Measurements from ENCODE around the gene PLD4. TPM values are rescaled to one million over a fixed set of nuclear protein-coding genes. Genes with fewer than 3 reads are reported as not detected.

PLD4 gene
- total and polyA plus RNA-seq, 9 of the 15 experiments (the other 6 are each of a cell fraction or from before 2014, with no cell fraction given) = 0.18 to 0.24 TPM; not detected in 7

DNA sequence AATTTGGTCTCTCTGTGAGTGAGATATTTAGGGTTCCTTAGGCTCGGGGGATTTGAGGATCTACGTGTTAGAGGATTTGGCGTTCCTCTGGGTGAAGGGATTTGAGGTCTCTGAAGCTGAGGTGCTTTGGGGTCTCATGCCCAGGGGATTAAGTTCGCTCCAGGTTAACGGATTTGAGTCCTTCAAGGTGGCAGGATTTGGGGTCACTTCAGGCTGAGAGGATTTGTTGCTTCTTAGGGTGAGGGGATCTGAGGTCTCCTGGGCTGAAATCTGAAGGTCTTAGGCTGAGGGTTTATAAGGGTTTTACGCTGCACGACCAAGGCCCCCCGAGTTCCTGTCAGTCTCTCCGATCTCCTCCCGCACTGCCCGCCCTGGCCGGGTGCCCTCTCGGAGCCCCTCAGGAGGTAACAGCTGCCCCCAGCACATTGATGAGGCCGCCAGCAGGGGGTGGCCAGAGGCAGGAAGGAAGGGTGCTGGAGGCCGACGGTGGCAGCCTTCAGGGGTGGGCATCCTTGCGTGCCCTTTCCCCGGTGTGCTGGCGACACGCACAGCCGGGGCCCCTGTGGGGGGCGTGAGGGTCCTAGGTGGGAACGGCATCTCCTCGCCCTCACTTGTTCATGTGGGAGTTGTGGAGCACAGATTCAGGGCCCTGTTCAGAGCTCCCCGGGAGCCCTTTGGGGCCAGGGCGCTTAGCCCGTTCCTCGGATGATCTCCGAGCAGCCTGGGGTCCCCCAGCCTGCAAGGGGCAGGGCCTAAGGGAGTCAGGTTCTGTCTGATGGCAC is 45.3 kb upstream of the PLD4 start:
- POLR2A ChIA-PET = interaction anchor here (0.6 to 0.7 kb wide), 3 partner anchors 10 to 134 kb away, joined by 3 to 4 read pairs (median 3); no protein-coding TSS in a partner anchor
- no peak for DNase-seq (ENCODE audit: extremely low read depth in 1 of 4, low spot score in 3 of 4)
- no peak for TF ChIP-seq ZNF41 (CRISPR knock-in tag; conservative IDR thresholded peaks at IDR 0.05)
- no peak for TF ChIP-seq MAFF (IDR thresholded peaks at IDR 0.05; ENCODE audit: low read length)
- no peak for TF ChIP-seq ZNF785 (CRISPR knock-in tag; IDR thresholded peaks at IDR 0.05)
- TF ChIP-seq ZNF696 (CRISPR knock-in tag; conservative IDR thresholded peaks at IDR 0.05) = no peak
- TF ChIP-seq ZNF143 (CRISPR knock-in tag; IDR thresholded peaks at IDR 0.05) = no peak
- TF ChIP-seq, protein P1, sequence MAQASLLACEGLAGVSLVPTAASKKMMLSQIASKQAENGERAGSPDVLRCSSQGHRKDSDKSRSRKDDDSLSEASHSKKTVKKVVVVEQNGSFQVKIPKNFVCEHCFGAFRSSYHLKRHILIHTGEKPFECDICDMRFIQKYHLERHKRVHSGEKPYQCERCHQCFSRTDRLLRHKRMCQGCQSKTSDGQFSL (CRISPR knock-in tag; IDR thresholded peaks at IDR 0.05) = no peak
- TF ChIP-seq, protein P1 (tag; IDR thresholded peaks at IDR 0.05) = no peak
- TF ChIP-seq CXXC5 (CRISPR knock-in tag; IDR thresholded peaks at IDR 0.05) = no peak
- TF ChIP-seq HDAC8 (tag; IDR thresholded peaks at IDR 0.05) = no peak
- no peak for TF ChIP-seq ZBTB26 (CRISPR knock-in tag; IDR thresholded peaks at IDR 0.05)
- no peak for TF ChIP-seq MLX (CRISPR knock-in tag; conservative IDR thresholded peaks at IDR 0.05)
- TF ChIP-seq, protein P2, sequence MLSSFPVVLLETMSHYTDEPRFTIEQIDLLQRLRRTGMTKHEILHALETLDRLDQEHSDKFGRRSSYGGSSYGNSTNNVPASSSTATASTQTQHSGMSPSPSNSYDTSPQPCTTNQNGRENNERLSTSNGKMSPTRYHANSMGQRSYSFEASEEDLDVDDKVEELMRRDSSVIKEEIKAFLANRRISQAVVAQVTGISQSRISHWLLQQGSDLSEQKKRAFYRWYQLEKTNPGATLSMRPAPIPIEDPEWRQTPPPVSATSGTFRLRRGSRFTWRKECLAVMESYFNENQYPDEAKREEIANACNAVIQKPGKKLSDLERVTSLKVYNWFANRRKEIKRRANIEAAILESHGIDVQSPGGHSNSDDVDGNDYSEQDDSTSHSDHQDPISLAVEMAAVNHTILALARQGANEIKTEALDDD (IDR thresholded peaks at IDR 0.05) = no peak
- no peak for TF ChIP-seq SFPQ (IDR thresholded peaks at IDR 0.05; ENCODE audit: low read depth, low read length)
- no peak for ATAC-seq
- H2AFZ ChIP-seq (ENCODE audit: low read depth, low read length) = no peak overlapping the region
- BruUV-seq (replicated peaks) = no TSS peak
- no peak for FAIRE-seq
- H3K4me2 ChIP-seq (ENCODE audit: insufficient read depth, low read length) = no peak overlapping the region
- no peak overlapping the region for H3K4me3 ChIP-seq
- 81% methylated on average over 8 of the region's 29 CpGs for WGBS (ENCODE audit: insufficient coverage, low coverage, missing lambda C conversion rate)
- peaks cover 0 to 48% of the 10 kb centered on the region in 2 experiments; a peak in 3 of 5 replicates for H3K4me1 ChIP-seq (replicated peaks in 1 of 2; ENCODE audit: control insufficient read depth in 2 of 2, insufficient read depth in 2 of 2, low read length in 2 of 2)
- no peaks in the 10 kb centered on the region for H3K9me3 ChIP-seq (replicated peaks; ENCODE audit: control insufficient read depth, insufficient read depth, low read depth, low read length)
- CTCF ChIA-PET (ENCODE audit: low intra/inter-chr PET ratio) = no interaction called here
- intact Hi-C loops (cut with micrococcal nuclease) (loop anchor here (10.0 kb wide), 1 partner anchor 115 kb away; no protein-coding TSS in a partner anchor), in situ Hi-C loops (cut with MboI) (no loop called here)
- H3K27me3 ChIP-seq (ENCODE audit: control insufficient read depth in 2 of 2, insufficient read depth in 2 of 2, low read length in 2 of 2) = no peaks in the 10 kb centered on the region
- no peaks in the 10 kb centered on the region; the same call in 2 of the 3 replicates for H3K79me2 ChIP-seq (ENCODE audit: control insufficient read depth, insufficient read depth, low read length)
- no peaks in the 10 kb centered on the region for H4K20me1 ChIP-seq (replicated peaks; ENCODE audit: control insufficient read depth, insufficient read depth, low read length)
- H3K36me3 ChIP-seq (ENCODE audit: control insufficient read depth, insufficient read depth, low read length) = peaks cover 5% of the 10 kb centered on the region; the same call in 2 of the 3 replicates
- H3K9ac ChIP-seq (ENCODE audit: insufficient read depth in 1 of 2, low read depth in 2 of 2, low read length in 2 of 2) = no peak overlapping the region
- no peak overlapping the region for H3K27ac ChIP-seq (ENCODE audit: extremely low read depth, low read depth, low read length)
- H3K9me1 ChIP-seq (ENCODE audit: control insufficient read depth, insufficient read depth, low read length) = no peaks in the 10 kb centered on the region
